Activated naive CD4-positive, alpha-beta T cell treated with anti-CD3 and anti-CD28 coated beads for 36 hours (primary cell): Measurements from ENCODE around the gene RARRES2. TPM values are rescaled to one million over a fixed set of nuclear protein-coding genes. Genes with fewer than 3 reads are reported as not detected.
"Not testable (repeated sequence)": the region's sequence is repeated elsewhere in the genome, so short reads cannot be mapped to it uniquely, and the experiment has no call there.

Experiments
- CTCF ChIA-PET: fragments of 350-600 bp; sonication (Branson Sonifier 250); formaldehyde crosslinking; loops from one replicate; lab custom pipeline; 2021; ENCODE audit warnings: antibody characterized with exemption; lab: Charles Lee
- DNase-seq: peaks from one replicate; pipeline ENCODE4 v3.0.0-alpha.2; 2020
- H3K27ac Mint-ChIP-seq: one replicate; pipeline ENCODE4 v1.8.0; 2021; ENCODE audit warnings: mild to moderate bottlenecking, mixed read lengths
- H3K27me3 Mint-ChIP-seq: one replicate; pipeline ENCODE4 v1.8.0; 2021; ENCODE audit warnings: low read depth, mixed read lengths
- H3K36me3 Mint-ChIP-seq: one replicate; pipeline ENCODE4 v1.8.0; 2021; ENCODE audit warnings: low read depth, mixed read lengths
- H3K4me1 Mint-ChIP-seq: one replicate; pipeline ENCODE4 v1.8.0; 2021; ENCODE audit warnings: low read depth, mixed read lengths
- H3K4me3 Mint-ChIP-seq: one replicate; pipeline ENCODE4 v1.8.0; 2021; ENCODE audit warnings: mild to moderate bottlenecking, moderate library complexity, mixed read lengths
- H3K9me3 Mint-ChIP-seq: one replicate; pipeline ENCODE4 v1.8.0; 2021; ENCODE audit warnings: mixed read lengths
- intact Hi-C: fragments of 100-400 bp; cut with micrococcal nuclease; formaldehyde crosslinking; loops from one replicate; pipeline ENCODE4 v1.15.1; 2023
- total RNA-seq, 2 experiments: library from RNA; stranded (reverse); gene quantifications; one replicate each; pipeline ENCODE4 v1.2.3, GENCODE V29; 2021

The RARRES2 gene
- total RNA-seq, 2 experiments from 2014 or later = not detected

DNA sequence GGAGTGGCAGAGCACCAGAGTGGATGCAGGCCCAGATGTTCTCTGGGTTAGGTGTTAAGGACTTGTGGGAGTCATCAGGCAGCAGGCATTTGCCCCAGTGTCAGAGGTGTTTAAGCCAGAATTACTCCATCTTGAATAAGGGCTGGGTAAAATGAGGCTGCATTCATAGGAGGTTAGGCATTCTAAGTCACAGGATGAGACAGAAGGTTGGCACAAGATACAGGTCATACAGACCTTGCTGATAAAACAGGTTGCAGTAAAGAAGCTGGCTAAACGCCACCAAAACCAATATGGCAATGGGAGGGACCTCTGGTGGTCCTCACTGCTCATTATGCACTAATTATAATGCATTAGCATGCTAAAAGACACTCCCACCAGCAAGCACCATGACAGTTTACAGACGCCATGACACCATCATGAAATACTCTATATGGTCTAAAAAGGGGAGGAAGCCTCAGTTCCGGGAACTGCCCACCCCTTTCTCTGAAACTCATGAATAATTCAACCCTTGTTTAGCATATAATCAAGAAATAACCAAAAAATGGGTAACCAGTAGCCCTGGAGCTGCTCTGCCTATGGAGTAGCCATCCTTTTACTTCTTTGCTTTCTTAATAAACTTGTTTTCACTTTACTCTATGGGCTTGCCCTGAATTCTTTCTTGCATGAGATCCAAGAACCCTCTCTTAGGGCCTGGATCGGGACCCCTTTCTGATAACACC is 19.2 kb downstream of the RARRES2 start:
- H3K27ac Mint-ChIP-seq = peak overlapping the region; percentile 99
- peak; percentile 89 for DNase-seq
- no peaks in the 10 kb centered on the region for H3K27me3 Mint-ChIP-seq
- CTCF ChIA-PET = no interaction called here
- peak overlapping the region; percentile 95 for H3K4me3 Mint-ChIP-seq
- peaks cover 46% of the 10 kb centered on the region for H3K4me1 Mint-ChIP-seq
- H3K9me3 Mint-ChIP-seq = no peaks in the 10 kb centered on the region
- intact Hi-C loops = loop anchor here (1.0 to 5.0 kb wide), 7 partner anchors 35 to 760 kb away; partner anchors contain the start of genes FASTK and TMUB1
- peaks cover 30% of the 10 kb centered on the region for H3K36me3 Mint-ChIP-seq

DNA sequence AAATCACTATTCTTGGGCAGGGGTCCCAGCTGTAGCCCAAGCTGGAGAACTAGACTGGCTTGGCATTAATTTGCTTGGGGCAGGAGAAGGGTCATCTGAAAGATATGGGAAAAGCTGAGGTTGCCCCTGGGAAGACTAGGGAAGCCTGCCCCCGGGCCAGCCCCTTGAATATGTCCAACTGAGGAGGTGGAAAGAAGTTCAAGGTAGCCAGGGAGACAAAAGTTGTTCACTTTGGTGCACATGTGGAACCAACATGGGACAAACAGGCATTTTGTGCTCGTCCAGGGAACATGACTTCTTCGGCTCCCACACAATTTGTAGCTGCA is 19.7 kb downstream of the RARRES2 start:
- CTCF ChIA-PET = interaction anchor here (0.7 kb wide), 1 partner anchor 45 kb away, joined by 5 read pairs; no protein-coding TSS in a partner anchor

GRCh38 chr7:150317748-150318444 is 23.5 kb downstream of the RARRES2 start:
- no peak overlapping the region for H3K4me3 Mint-ChIP-seq
- intact Hi-C loops = no loop called here
- peaks cover 7% of the 10 kb centered on the region for H3K36me3 Mint-ChIP-seq
- no peaks in the 10 kb centered on the region for H3K27me3 Mint-ChIP-seq
- H3K9me3 Mint-ChIP-seq = no peaks in the 10 kb centered on the region
- CTCF ChIA-PET = interaction anchor here (0.6 kb wide), 1 partner anchor 1255 kb away, joined by 3 read pairs; no protein-coding TSS in a partner anchor
- peaks cover 25% of the 10 kb centered on the region for H3K4me1 Mint-ChIP-seq
- no peak for DNase-seq
- H3K27ac Mint-ChIP-seq = no peak overlapping the region

More for the DNA sequence above, 19.7 kb downstream of the RARRES2 start:
- H3K36me3 Mint-ChIP-seq = peaks cover 25% of the 10 kb centered on the region
- no peaks in the 10 kb centered on the region for H3K27me3 Mint-ChIP-seq
- peak overlapping the region; percentile 95 for H3K4me3 Mint-ChIP-seq
- no peak for DNase-seq
- intact Hi-C loops = loop anchor here (1.0 to 5.0 kb wide), 12 partner anchors 35 to 761 kb away; partner anchors contain the start of genes FASTK, REPIN1, TMUB1 and ZNF775
- H3K27ac Mint-ChIP-seq = peak overlapping the region; percentile 99
- peaks cover 43% of the 10 kb centered on the region for H3K4me1 Mint-ChIP-seq
- H3K9me3 Mint-ChIP-seq = no peaks in the 10 kb centered on the region

DNA sequence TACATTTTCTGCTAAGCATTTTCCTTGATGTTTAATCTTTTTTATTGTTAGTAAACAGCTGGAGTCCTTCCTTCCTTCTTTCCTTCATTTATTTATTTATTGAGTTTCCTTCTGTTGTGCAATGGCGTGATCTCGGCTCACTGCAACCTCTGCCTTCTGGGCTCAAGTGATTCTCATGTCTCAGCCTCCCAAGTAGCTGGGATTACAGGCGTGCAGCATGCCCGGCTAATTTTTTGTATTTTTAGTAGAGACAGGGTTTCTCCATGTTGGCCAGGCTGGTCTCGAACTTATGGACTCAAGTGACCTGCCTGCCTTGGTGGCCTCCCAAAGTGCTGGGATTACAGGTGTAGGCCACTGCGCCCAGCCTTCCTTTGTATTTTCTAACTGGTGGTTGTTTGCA is 24.4 kb downstream of the RARRES2 start:
- H3K4me1 Mint-ChIP-seq = peaks cover 19% of the 10 kb centered on the region
- DNase-seq, H3K36me3 Mint-ChIP-seq, H3K27me3 Mint-ChIP-seq, H3K4me3 Mint-ChIP-seq, intact Hi-C loops, H3K27ac Mint-ChIP-seq, H3K9me3 Mint-ChIP-seq: not testable (repeated sequence)
- CTCF ChIA-PET = interaction anchor here (0.6 kb wide), 1 partner anchor 1256 kb away, joined by 3 read pairs; no protein-coding TSS in a partner anchor

- Mint-ChIP-seq H3K4me3 (no peak overlapping the region), H3K27ac (no peak overlapping the region)
- CTCF ChIA-PET = interaction anchor here (0.6 kb wide), 1 partner anchor 38 kb away, joined by 5 read pairs; no protein-coding TSS in a partner anchor
Observed at GRCh38 chr7:150314639-150315239, 26.7 kb downstream of the RARRES2 start.

DNA sequence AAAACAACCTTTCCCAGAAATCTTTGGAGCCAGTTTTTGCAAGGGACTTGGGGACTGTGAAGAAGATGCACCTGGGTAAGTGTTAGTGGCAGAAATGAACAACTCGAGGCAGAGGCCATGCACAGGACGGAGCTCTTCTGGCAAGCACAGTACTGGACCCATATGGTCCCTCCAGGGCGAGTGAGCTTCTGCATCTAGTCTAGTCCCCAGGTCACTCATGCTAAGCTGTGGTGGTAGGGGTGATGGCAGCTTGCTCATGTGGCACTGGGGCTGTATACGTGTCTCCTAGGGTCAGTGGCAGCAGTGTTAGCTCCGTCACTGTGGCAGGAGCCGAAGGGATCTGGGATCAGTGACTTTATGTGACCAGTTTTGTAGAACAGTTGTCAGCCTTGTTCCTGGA is 27.6 kb downstream of the RARRES2 start:
- CTCF ChIA-PET = no interaction called here
- intact Hi-C loops = no loop called here
- Mint-ChIP-seq H3K4me1 (no peaks in the 10 kb centered on the region), H3K4me3 (no peak overlapping the region), H3K27me3 (no peaks in the 10 kb centered on the region), H3K27ac (no peak overlapping the region), H3K36me3 (no peaks in the 10 kb centered on the region), H3K9me3 (no peaks in the 10 kb centered on the region)
- DNase-seq = no peak

More at GRCh38 chr7:150314639-150315239, 26.7 kb downstream of the RARRES2 start:
- H3K36me3 Mint-ChIP-seq = no peaks in the 10 kb centered on the region
- no peaks in the 10 kb centered on the region for H3K27me3 Mint-ChIP-seq
- intact Hi-C loops = no loop called here
- no peaks in the 10 kb centered on the region for H3K4me1 Mint-ChIP-seq
- H3K9me3 Mint-ChIP-seq = no peaks in the 10 kb centered on the region
- DNase-seq = no peak

DNA sequence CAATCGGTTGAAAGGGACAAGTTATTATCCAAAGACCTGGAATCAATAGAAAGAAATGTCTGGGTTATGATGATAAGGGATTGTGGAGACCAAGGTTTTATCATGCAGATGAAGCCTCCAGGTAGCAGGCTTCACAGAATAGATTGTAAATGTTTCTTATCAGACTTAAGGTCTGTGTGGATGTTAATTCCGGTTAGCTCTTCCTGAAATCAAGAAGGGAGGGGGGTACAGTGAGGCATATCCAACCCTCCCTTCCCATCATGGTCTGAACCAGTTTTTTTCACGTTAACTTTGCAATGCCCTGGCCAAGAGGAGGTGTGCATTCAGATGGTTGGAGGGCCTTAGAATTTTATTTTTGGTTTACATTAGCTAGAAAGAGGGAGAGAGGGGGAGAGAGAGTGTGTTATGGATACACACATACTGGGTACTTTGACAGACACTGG is 28.0 kb downstream of the RARRES2 start:
- Mint-ChIP-seq H3K27ac (no peak overlapping the region), H3K9me3 (no peaks in the 10 kb centered on the region), H3K4me1 (peaks cover 2% of the 10 kb centered on the region), H3K27me3 (no peaks in the 10 kb centered on the region), H3K36me3 (no peaks in the 10 kb centered on the region), H3K4me3 (no peak overlapping the region)
- CTCF ChIA-PET = no interaction called here
- no peak for DNase-seq
- intact Hi-C loops = no loop called here

- H3K27ac Mint-ChIP-seq, CTCF ChIA-PET, H3K27me3 Mint-ChIP-seq, H3K9me3 Mint-ChIP-seq, H3K4me1 Mint-ChIP-seq, DNase-seq, intact Hi-C loops, H3K36me3 Mint-ChIP-seq, H3K4me3 Mint-ChIP-seq: not testable (repeated sequence)
Observed at GRCh38 chr7:150312649-150313366, 28.6 kb downstream of the RARRES2 start.

DNA sequence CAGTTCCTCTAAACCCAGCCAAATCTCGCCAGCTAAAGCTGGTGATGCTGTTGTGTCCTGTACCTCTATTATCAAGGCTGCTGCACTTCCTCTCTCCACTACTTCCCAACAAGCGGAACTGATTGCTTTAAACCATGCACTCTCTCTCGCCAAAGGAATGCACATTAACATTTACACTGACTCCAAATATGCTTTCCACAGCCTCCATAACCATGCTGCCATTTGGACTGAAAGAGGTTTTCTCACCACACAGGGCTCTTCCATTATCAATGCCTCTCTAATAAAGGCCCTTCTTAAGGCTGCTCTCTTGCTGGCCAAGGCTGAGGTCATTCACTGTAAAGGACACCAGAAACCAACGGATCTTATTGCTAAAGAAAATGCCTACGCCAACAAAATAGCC is 29.7 kb downstream of the RARRES2 start:
- CTCF ChIA-PET = no interaction called here
- H3K27ac Mint-ChIP-seq = no peak overlapping the region

DNA sequence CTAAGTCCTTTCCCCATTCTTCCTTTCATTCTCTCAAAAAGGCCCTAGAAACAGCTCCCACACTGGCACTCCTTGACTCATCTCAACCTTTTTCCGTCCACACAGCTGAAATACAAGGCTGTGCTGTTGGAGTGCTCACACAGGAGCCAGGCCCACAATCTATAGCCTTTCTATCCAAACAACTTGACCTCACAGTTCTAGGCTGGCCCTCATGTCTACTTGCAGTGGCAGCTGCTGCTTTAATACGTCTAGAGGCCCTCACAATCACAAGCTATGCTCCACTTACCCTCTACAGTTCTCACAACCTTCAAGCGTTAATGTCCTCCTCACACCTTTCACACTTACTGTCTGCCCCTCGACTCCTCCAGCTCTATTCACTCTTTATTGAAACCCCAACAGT is 30.3 kb downstream of the RARRES2 start:
- CTCF ChIA-PET = no interaction called here
- no peak for DNase-seq
- Mint-ChIP-seq H3K9me3 (no peaks in the 10 kb centered on the region), H3K4me1 (peaks cover 2% of the 10 kb centered on the region), H3K27ac (no peak overlapping the region), H3K27me3 (no peaks in the 10 kb centered on the region), H3K36me3 (no peaks in the 10 kb centered on the region), H3K4me3 (no peak overlapping the region)
- intact Hi-C loops = no loop called here

More for the DNA sequence above, 29.7 kb downstream of the RARRES2 start:
- no peaks in the 10 kb centered on the region for H3K9me3 Mint-ChIP-seq
- no peak overlapping the region for H3K4me3 Mint-ChIP-seq
- no peak for DNase-seq
- H3K27me3 Mint-ChIP-seq = no peaks in the 10 kb centered on the region
- intact Hi-C loops = no loop called here
- no peaks in the 10 kb centered on the region for H3K36me3 Mint-ChIP-seq
- H3K4me1 Mint-ChIP-seq = peaks cover 2% of the 10 kb centered on the region

- Mint-ChIP-seq H3K4me3 (no peak overlapping the region), H3K4me1 (peaks cover 4% of the 10 kb centered on the region), H3K9me3 (no peaks in the 10 kb centered on the region), H3K36me3 (no peaks in the 10 kb centered on the region), H3K27ac (no peak overlapping the region), H3K27me3 (no peaks in the 10 kb centered on the region)
- no peak for DNase-seq
- CTCF ChIA-PET = no interaction called here
- intact Hi-C loops = no loop called here
Observed at GRCh38 chr7:150308575-150308974, 32.9 kb downstream of the RARRES2 start.

DNA sequence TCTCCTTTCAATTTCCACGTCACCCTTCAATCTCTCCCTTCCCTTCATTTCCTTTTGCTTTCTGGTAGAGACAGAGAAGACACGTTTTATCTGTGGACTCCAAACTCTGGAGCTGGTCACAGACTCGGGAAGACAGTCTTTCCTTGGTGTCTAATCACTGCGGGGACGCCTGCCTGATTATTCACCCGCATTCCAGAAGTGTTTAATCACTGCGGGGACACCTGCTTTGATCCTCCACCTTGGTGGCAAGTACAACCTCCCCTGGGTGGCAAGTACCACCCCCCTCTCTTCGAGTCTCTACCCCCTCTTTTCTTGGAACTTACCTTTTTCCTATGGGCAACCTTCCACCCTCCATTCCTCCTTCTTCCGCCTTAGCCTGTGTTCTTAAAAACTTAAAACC is 33.5 kb downstream of the RARRES2 start:
- H3K27me3 Mint-ChIP-seq = no peaks in the 10 kb centered on the region
- H3K9me3 Mint-ChIP-seq = no peaks in the 10 kb centered on the region
- H3K4me3 Mint-ChIP-seq = no peak overlapping the region
- peaks cover 4% of the 10 kb centered on the region for H3K4me1 Mint-ChIP-seq
- DNase-seq = no peak
- no peak overlapping the region for H3K27ac Mint-ChIP-seq
- intact Hi-C loops = no loop called here
- no peaks in the 10 kb centered on the region for H3K36me3 Mint-ChIP-seq
- CTCF ChIA-PET = no interaction called here
